Thoracic aorta (tissue), 2 donors: ENCODE measurements around the gene ZNRF3. TPM values are rescaled to one million over a fixed set of nuclear protein-coding genes. Genes with fewer than 3 reads are reported as not detected.
"Not testable (repeated sequence)": the region's sequence is repeated elsewhere in the genome, so short reads cannot be mapped to it uniquely, and the experiment has no call there.

Source experiments
- ATAC-seq: fragments of 150-250 bp; one replicate; pipeline ENCODE4 v1.8.0; 2017; ENCODE audit warnings: low read depth; ENCODE audit not compliant: insufficient number of reproducible peaks, low FRiP score
- DNase-seq: peaks from one replicate; pipeline ENCODE4 v3.0.0-alpha.2; 2020; ENCODE audit warnings: low spot score
- H3K27ac ChIP-seq, 2 donors: fragments of 200-600 bp; sonication (generic); 1 replicate in 1 of 2; 2 replicates in 1 of 2; pipeline ENCODE4 v1.5.1; 2016; ENCODE audit warnings: mild to moderate bottlenecking in 2 of 2, moderate library complexity in 2 of 2
- H3K27me3 ChIP-seq: fragments of 200-600 bp; sonication (generic); replicated peaks from 2 replicates; pipeline ENCODE4 v1.6.0; 2016; ENCODE audit warnings: mild to moderate bottlenecking; ENCODE audit not compliant: insufficient read depth
- H3K36me3 ChIP-seq: fragments of 200-600 bp; sonication (generic); one replicate; pipeline ENCODE4 v1.5.1; 2016
- H3K4me1 ChIP-seq, 2 donors: fragments of 200-600 bp; sonication (generic); 1 replicate in 1 of 2; 2 replicates in 1 of 2; pipeline versions ENCODE4 v1.5.1 to v1.6.0; 2016; ENCODE audit warnings: low read depth in 2 of 2, mild to moderate bottlenecking in 1 of 2; ENCODE audit not compliant: control insufficient read depth in 1 of 2
- H3K4me3 ChIP-seq: fragments of 200-600 bp; sonication (generic); 2 replicates; pipeline ENCODE4 v1.5.1; 2016; ENCODE audit warnings: mild to moderate bottlenecking
- H3K9me3 ChIP-seq: fragments of 200-600 bp; sonication (generic); 2 replicates; pipeline ENCODE4 v1.5.1; 2016
- CTCF ChIP-seq: fragments of 200-600 bp; sonication (generic); IDR thresholded peaks from one replicate; pipeline ENCODE4 v1.5.1; 2019; ENCODE audit warnings: antibody characterized with exemption
- total RNA-seq, 2 donors: library from RNA; depleted of rRNA; stranded (reverse); fragments of >200 nt; gene quantifications; one replicate each; pipeline versions ENCODE4 v1.1.0 to v1.2.3, GENCODE V29; 2016

ZNRF3 gene
- total RNA-seq, 2 donors from 2014 or later: 17.2 to 23.1 TPM

- DNase-seq: no peak
These were observed 24.1 kb downstream of the ZNRF3 start for GRCh38 chr22:28907311-28908008.

GRCh38 chr22:28908810-28909209 is 25.4 kb downstream of the ZNRF3 start:
- H3K4me1 ChIP-seq: peaks cover 58 to 97% of the 10 kb centered on the region in 2 donors
- H3K4me3 ChIP-seq, ATAC-seq, H3K36me3 ChIP-seq, DNase-seq, H3K27me3 ChIP-seq, H3K9me3 ChIP-seq: not testable (repeated sequence)
- peak overlapping the region in 1 of 2 donors; percentile 90 for H3K27ac ChIP-seq

More at GRCh38 chr22:28907311-28908008, 24.1 kb downstream of the ZNRF3 start:
- no peak for ATAC-seq
- H3K4me3 ChIP-seq: no peak overlapping the region
- no peak for TF ChIP-seq CTCF
- H3K4me1 ChIP-seq: peaks cover 49 to 97% of the 10 kb centered on the region in 2 donors
- no peaks in the 10 kb centered on the region for H3K9me3 ChIP-seq
- no peaks in the 10 kb centered on the region for H3K27me3 ChIP-seq
- H3K27ac ChIP-seq: peak overlapping the region; percentile 29 to 90
- H3K36me3 ChIP-seq: no peaks in the 10 kb centered on the region

- peak overlapping the region in 1 of 2 donors; percentile 90 for H3K27ac ChIP-seq
- no peaks in the 10 kb centered on the region for H3K36me3 ChIP-seq
- no peaks in the 10 kb centered on the region for H3K9me3 ChIP-seq
- no peak for TF ChIP-seq CTCF
- peaks cover 61 to 97% of the 10 kb centered on the region in 2 donors for H3K4me1 ChIP-seq
- no peak for ATAC-seq
- H3K4me3 ChIP-seq: no peak overlapping the region
- no peak for DNase-seq
- H3K27me3 ChIP-seq: no peaks in the 10 kb centered on the region
These were observed 26.0 kb downstream of the ZNRF3 start for GRCh38 chr22:28909375-28909774.

- Histone ChIP-seq H3K27ac (peak overlapping the region; percentile 90 to 92), H3K36me3 (no peaks in the 10 kb centered on the region), H3K9me3 (no peaks in the 10 kb centered on the region), H3K4me1 (peaks cover 51 to 97% of the 10 kb centered on the region in 2 donors), H3K4me3 (no peak overlapping the region), H3K27me3 (no peaks in the 10 kb centered on the region)
- no peak for TF ChIP-seq CTCF
- DNase-seq (no peak), ATAC-seq (no peak)
These were observed 27.4 kb downstream of the ZNRF3 start for GRCh38 chr22:28910569-28911303.

- Histone ChIP-seq H3K4me1 (peaks cover 47 to 97% of the 10 kb centered on the region in 2 donors), H3K4me3 (no peak overlapping the region), H3K36me3 (no peaks in the 10 kb centered on the region), H3K27me3 (no peaks in the 10 kb centered on the region), H3K9me3 (no peaks in the 10 kb centered on the region), H3K27ac (peak overlapping the region; percentile 90 to 92)
- ATAC-seq: no peak
- no peak for DNase-seq
- TF ChIP-seq CTCF: no peak
These were observed 27.9 kb downstream of the ZNRF3 start for GRCh38 chr22:28911304-28911690.
